HCT116 (cell line): ENCODE data around the gene WDR72. TPM values are rescaled to one million over a fixed set of nuclear protein-coding genes. Genes with fewer than 3 reads are reported as not detected.

Experiments
- ATAC-seq: fragments of 200-7000 bp; cut with Tn5 transposase; 2 replicates; pipeline ENCODE4 v1.9.1; 2020; ENCODE audit warnings: mild to moderate bottlenecking, moderate library complexity
- BruUV-seq: library from RNA; stranded (reverse); fragments of 400-500 nt; replicated peaks from 2 replicates; lab custom pipeline; 2021; lab: Mats Ljungman, UMichigan
- CTCF ChIA-PET: fragments of 300-600 bp; sonication (Branson Sonifier 250); formaldehyde crosslinking; loops from one replicate; lab custom pipeline; 2021; ENCODE audit warnings: antibody characterized with exemption; lab: Charles Lee
- POLR2A ChIA-PET: fragments of 300-600, 350-600 bp; sonication (Branson Sonifier 250); formaldehyde crosslinking; loops from one replicate; lab custom pipeline; 2021; ENCODE audit warnings: antibody characterized with exemption; lab: Charles Lee
- RAD21 ChIA-PET, 2 experiments: fragments of 300-600 bp; sonication (Branson Sonifier 250); formaldehyde crosslinking; loops; one replicate each; lab custom pipeline; 2023; ENCODE audit warnings: low total read pairs in 2 of 2; ENCODE audit not compliant: uncharacterized antibody in 2 of 2, unreplicated experiment in 2 of 2, low non-redundant PET in 1 of 2; lab: Charles Lee
- DNase-seq: peaks from one replicate; pipeline ENCODE4 v3.0.0-alpha.2; 2010; ENCODE audit warnings: low read depth, low spot score
- H2AFZ ChIP-seq: fragments of 200-600 bp; shearing (Covaris generic), sonication (generic); 2 replicates; pipeline ENCODE4 v1.6.1; 2017; ENCODE audit warnings: low read depth, mixed run types, mixed read lengths, antibody characterized with exemption, low read length; ENCODE audit not compliant: poor library complexity, severe bottlenecking
- H3K27ac ChIP-seq: 2 replicates; pipeline ENCODE4 v1.5.1; 2012; ENCODE audit warnings: low read depth, low read length
- H3K27me3 ChIP-seq: fragments of 200-600 bp; sonication (generic); 2 replicates; pipeline ENCODE4 v1.6.1; 2016; ENCODE audit warnings: mixed run types, low read length, mixed read lengths; ENCODE audit not compliant: insufficient read depth
- H3K36me3 ChIP-seq, 2 experiments: fragments of 200-500 bp in 1 of 2; fragments of 200-600 bp in 1 of 2; sonication (Bioruptor generic) in 1 of 2; sonication (generic) in 1 of 2; 2 replicates each; pipeline versions ENCODE4 v1.5.1 to v1.6.1; 2014 to 2016; ENCODE audit warnings: low read length in 2 of 2, inconsistent platforms in 1 of 2, mixed read lengths in 1 of 2, mixed run types in 1 of 2; ENCODE audit not compliant: insufficient read depth in 2 of 2, control insufficient read depth in 1 of 2
- H3K4me1 ChIP-seq, 2 experiments: fragments of 200-600 bp in 1 of 2; sonication (generic) in 1 of 2; 2 replicates each; pipeline versions ENCODE4 v1.5.1 to v1.6.1; 2012 to 2017; ENCODE audit warnings: low read length in 2 of 2, inconsistent platforms in 1 of 2, mild to moderate bottlenecking in 1 of 2, mixed read lengths in 1 of 2, mixed run types in 1 of 2, moderate library complexity in 1 of 2; ENCODE audit not compliant: insufficient read depth in 2 of 2, control insufficient read depth in 1 of 2
- H3K4me2 ChIP-seq: fragments of 200-600 bp; sonication (generic); 2 replicates; pipeline ENCODE4 v1.6.1; 2017; ENCODE audit warnings: mixed run types, low read length, mixed read lengths
- H3K4me3 ChIP-seq, 2 experiments: fragments of 200-600 bp in 1 of 2; sonication (generic) in 1 of 2; replicated peaks in 1 of 2; 2 replicates each; pipeline ENCODE4 v1.5.1; 2011 to 2016; ENCODE audit warnings: low read length in 2 of 2, control low read depth in 1 of 2, low read depth in 1 of 2, mild to moderate bottlenecking in 1 of 2, mixed read lengths in 1 of 2, mixed run types in 1 of 2
- H3K79me2 ChIP-seq: fragments of 200-600 bp; sonication (generic); 2 replicates; pipeline ENCODE4 v1.6.1; 2017; ENCODE audit warnings: mild to moderate bottlenecking, mixed run types, low read length, moderate library complexity, mixed read lengths; ENCODE audit not compliant: insufficient read depth
- H3K9ac ChIP-seq: fragments of 200-600 bp; sonication (generic); 2 replicates; pipeline ENCODE4 v1.6.1; 2016; ENCODE audit warnings: low read length, mixed read lengths
- H3K9me2 ChIP-seq: fragments of 200-600 bp; sonication (generic), shearing (Covaris generic); 2 replicates; pipeline ENCODE4 v1.6.1; 2017; ENCODE audit warnings: mixed run types, mild to moderate bottlenecking, moderate library complexity; ENCODE audit not compliant: insufficient read depth
- H3K9me3 ChIP-seq, 2 experiments: fragments of 200-500 bp in 1 of 2; fragments of 200-600 bp in 1 of 2; sonication (Bioruptor generic) in 1 of 2; sonication (generic) in 1 of 2; 2 replicates each; pipeline ENCODE4 v1.6.1; 2014 to 2017; ENCODE audit warnings: low read length in 2 of 2, mixed read lengths in 2 of 2, inconsistent platforms in 1 of 2, low read depth in 1 of 2, mild to moderate bottlenecking in 1 of 2, mixed run types in 1 of 2, moderate library complexity in 1 of 2; ENCODE audit not compliant: control insufficient read depth in 1 of 2, insufficient read depth in 1 of 2
- H4K20me1 ChIP-seq: fragments of 200-600 bp; sonication (generic), shearing (Covaris generic); 2 replicates; pipeline ENCODE4 v1.6.1; 2017; ENCODE audit warnings: mixed run types, mild to moderate bottlenecking, moderate library complexity; ENCODE audit not compliant: insufficient read depth
- CBX3 ChIP-seq: IDR thresholded peaks from 2 replicates; pipeline ENCODE4 v1.6.1; 2012; ENCODE audit warnings: low read depth
- CEBPB ChIP-seq: IDR thresholded peaks from 2 replicates; pipeline ENCODE4 v1.6.1; 2012; ENCODE audit warnings: low read depth
- EGR1 ChIP-seq: IDR thresholded peaks from 2 replicates; pipeline ENCODE4 v1.6.1; 2012; ENCODE audit warnings: low read depth
- EZH2 ChIP-seq: fragments of 200-600 bp; sonication (generic); IDR thresholded peaks from 2 replicates; pipeline ENCODE4 v1.6.1; 2017; ENCODE audit warnings: antibody characterized with exemption, mixed run types
- EZH2phosphoT487 ChIP-seq: fragments of 200-600 bp; IDR thresholded peaks from 2 replicates; pipeline ENCODE4 v1.6.1; 2018; ENCODE audit warnings: antibody characterized with exemption, borderline replicate concordance
- JUND ChIP-seq: IDR thresholded peaks from 2 replicates; pipeline ENCODE4 v1.6.1; 2012
- POLR2AphosphoS5 ChIP-seq: IDR thresholded peaks from 2 replicates; pipeline ENCODE4 v1.6.1; 2011; ENCODE audit warnings: mild to moderate bottlenecking, low read depth, low read length, moderate library complexity
- RAD21 ChIP-seq: IDR thresholded peaks from 2 replicates; pipeline ENCODE4 v1.6.1; 2012; ENCODE audit warnings: low read depth, mild to moderate bottlenecking
- SIN3A ChIP-seq: IDR thresholded peaks from 2 replicates; pipeline ENCODE4 v1.6.1; 2012; ENCODE audit warnings: low read depth
- SP1 ChIP-seq: IDR thresholded peaks from 2 replicates; pipeline ENCODE4 v1.6.1; 2012; ENCODE audit warnings: low read depth
- SRF ChIP-seq: IDR thresholded peaks from 2 replicates; pipeline ENCODE4 v1.6.1; 2012; ENCODE audit warnings: low read depth
- TCF7L2 ChIP-seq: IDR thresholded peaks from 2 replicates; pipeline ENCODE4 v1.7.0; 2011; ENCODE audit warnings: borderline replicate concordance, inconsistent platforms; ENCODE audit not compliant: insufficient read depth, insufficient read length; ENCODE audit errors: extremely low read depth
- ZFX ChIP-seq: fragments of 450-650 bp; IDR thresholded peaks from 2 replicates; pipeline ENCODE4 v1.6.1; 2017
- ZNF274 ChIP-seq: fragments of 200-500 bp; sonication (Bioruptor generic); IDR thresholded peaks from 2 replicates; pipeline ENCODE4 v1.6.1; 2014; ENCODE audit warnings: mild to moderate bottlenecking, low read depth, low read length, inconsistent platforms
- intact Hi-C: fragments of 100-400 bp; cut with micrococcal nuclease; formaldehyde crosslinking; loops from 2 replicates; pipeline ENCODE4 v1.10.0; 2022
- total RNA-seq: library from RNA; stranded (reverse); gene quantifications from one replicate; pipeline ENCODE4 v1.2.1, GENCODE V29; 2021; ENCODE audit not compliant: unreplicated experiment
- TF ChIP-seq, protein P1 (sequence below): IDR thresholded peaks from 2 replicates; pipeline ENCODE4 v1.6.1; 2012
- TF ChIP-seq, protein P2 (sequence below): IDR thresholded peaks from 2 replicates; pipeline ENCODE4 v1.6.1; 2012
- TF ChIP-seq, protein P3 (sequence below): IDR thresholded peaks from 2 replicates; pipeline ENCODE4 v1.6.1; 2011; ENCODE audit warnings: mild to moderate bottlenecking, low read length, moderate library complexity; ENCODE audit not compliant: insufficient replicate concordance; ENCODE audit errors: extremely low read depth
- TF ChIP-seq, protein P4 (sequence below), 3 experiments: fragments of 200-600 bp in 1 of 3; sonication (generic) in 1 of 3; IDR thresholded peaks in 2 of 3; conservative IDR thresholded peaks in 1 of 3; 2 replicates each; pipeline ENCODE4 v1.5.1; 2012 to 2017; ENCODE audit warnings: low read depth in 2 of 3, low read length in 2 of 3, antibody characterized with exemption in 1 of 3, borderline replicate concordance in 1 of 3, control low read depth in 1 of 3, mild to moderate bottlenecking in 1 of 3, mixed read lengths in 1 of 3, mixed run types in 1 of 3, moderate library complexity in 1 of 3; ENCODE audit not compliant: insufficient read depth in 1 of 3
- TF ChIP-seq, protein P5 (sequence below): IDR thresholded peaks from 2 replicates; pipeline ENCODE4 v1.6.1; 2012; ENCODE audit warnings: low read depth

Gene WDR72
- total RNA-seq, 1 experiment from 2014 or later = 5.8 TPM

DNA sequence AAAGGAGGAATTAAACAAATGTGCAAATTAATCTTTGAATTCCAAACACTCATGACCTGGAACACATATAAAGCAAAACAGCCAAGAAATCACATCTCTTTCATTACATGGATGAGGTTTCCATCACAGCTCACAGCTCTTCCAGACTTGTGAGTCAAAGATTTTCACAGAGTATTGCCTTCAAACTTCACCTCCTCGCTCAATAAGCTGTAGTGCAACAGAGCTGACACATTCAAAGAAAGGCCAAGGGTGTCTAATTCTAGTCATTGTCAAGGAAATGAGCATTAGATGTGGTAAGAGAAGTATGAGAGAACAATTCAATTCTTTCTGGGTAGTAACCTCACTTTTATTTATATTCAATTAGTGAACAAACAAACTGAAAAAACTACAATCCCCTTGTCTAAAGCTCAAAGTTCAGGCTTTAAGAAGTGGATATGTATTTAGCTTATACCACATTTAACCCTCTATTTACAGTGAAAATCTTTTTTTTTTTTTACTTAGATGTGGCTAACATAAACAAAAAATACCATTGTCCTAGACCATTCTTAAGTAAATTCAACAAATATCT is 11.9 kb downstream of the WDR72 start:
- H3K79me2 ChIP-seq = no peaks in the 10 kb centered on the region
- POLR2A ChIA-PET = no interaction called here
- RAD21 ChIA-PET = no interaction called here
- TF ChIP-seq EGR1 = no peak
- no peak for TF ChIP-seq TCF7L2
- no peak for TF ChIP-seq SIN3A
- TF ChIP-seq ZFX = no peak
- no peak for TF ChIP-seq EZH2
- no peak for TF ChIP-seq POLR2AphosphoS5
- TF ChIP-seq, protein P1, sequence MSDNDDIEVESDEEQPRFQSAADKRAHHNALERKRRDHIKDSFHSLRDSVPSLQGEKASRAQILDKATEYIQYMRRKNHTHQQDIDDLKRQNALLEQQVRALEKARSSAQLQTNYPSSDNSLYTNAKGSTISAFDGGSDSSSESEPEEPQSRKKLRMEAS = no peak
- no peak for TF ChIP-seq CEBPB
- TF ChIP-seq, protein P2, sequence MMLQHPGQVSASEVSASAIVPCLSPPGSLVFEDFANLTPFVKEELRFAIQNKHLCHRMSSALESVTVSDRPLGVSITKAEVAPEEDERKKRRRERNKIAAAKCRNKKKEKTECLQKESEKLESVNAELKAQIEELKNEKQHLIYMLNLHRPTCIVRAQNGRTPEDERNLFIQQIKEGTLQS = no peak
- TF ChIP-seq SP1 = no peak
- no peak for TF ChIP-seq EZH2phosphoT487
- TF ChIP-seq CBX3 = no peak
- no peak for TF ChIP-seq RAD21
- TF ChIP-seq, protein P3, sequence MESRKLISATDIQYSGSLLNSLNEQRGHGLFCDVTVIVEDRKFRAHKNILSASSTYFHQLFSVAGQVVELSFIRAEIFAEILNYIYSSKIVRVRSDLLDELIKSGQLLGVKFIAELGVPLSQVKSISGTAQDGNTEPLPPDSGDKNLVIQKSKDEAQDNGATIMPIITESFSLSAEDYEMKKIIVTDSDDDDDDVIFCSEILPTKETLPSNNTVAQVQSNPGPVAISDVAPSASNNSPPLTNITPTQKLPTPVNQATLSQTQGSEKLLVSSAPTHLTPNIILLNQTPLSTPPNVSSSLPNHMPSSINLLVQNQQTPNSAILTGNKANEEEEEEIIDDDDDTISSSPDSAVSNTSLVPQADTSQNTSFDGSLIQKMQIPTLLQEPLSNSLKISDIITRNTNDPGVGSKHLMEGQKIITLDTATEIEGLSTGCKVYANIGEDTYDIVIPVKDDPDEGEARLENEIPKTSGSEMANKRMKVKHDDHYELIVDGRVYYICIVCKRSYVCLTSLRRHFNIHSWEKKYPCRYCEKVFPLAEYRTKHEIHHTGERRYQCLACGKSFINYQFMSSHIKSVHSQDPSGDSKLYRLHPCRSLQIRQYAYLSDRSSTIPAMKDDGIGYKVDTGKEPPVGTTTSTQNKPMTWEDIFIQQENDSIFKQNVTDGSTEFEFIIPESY = no peak
- TF ChIP-seq, protein P4, sequence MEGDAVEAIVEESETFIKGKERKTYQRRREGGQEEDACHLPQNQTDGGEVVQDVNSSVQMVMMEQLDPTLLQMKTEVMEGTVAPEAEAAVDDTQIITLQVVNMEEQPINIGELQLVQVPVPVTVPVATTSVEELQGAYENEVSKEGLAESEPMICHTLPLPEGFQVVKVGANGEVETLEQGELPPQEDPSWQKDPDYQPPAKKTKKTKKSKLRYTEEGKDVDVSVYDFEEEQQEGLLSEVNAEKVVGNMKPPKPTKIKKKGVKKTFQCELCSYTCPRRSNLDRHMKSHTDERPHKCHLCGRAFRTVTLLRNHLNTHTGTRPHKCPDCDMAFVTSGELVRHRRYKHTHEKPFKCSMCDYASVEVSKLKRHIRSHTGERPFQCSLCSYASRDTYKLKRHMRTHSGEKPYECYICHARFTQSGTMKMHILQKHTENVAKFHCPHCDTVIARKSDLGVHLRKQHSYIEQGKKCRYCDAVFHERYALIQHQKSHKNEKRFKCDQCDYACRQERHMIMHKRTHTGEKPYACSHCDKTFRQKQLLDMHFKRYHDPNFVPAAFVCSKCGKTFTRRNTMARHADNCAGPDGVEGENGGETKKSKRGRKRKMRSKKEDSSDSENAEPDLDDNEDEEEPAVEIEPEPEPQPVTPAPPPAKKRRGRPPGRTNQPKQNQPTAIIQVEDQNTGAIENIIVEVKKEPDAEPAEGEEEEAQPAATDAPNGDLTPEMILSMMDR (IDR thresholded peaks at IDR 0.05 in 2 of 3, conservative IDR thresholded peaks at IDR 0.05 in 1 of 3; ENCODE audit: borderline replicate concordance in 1 of 3, insufficient read depth in 1 of 3, low read depth in 2 of 3, low read length in 2 of 3) = no peak
- no peak for TF ChIP-seq SRF
- TF ChIP-seq, protein P5, sequence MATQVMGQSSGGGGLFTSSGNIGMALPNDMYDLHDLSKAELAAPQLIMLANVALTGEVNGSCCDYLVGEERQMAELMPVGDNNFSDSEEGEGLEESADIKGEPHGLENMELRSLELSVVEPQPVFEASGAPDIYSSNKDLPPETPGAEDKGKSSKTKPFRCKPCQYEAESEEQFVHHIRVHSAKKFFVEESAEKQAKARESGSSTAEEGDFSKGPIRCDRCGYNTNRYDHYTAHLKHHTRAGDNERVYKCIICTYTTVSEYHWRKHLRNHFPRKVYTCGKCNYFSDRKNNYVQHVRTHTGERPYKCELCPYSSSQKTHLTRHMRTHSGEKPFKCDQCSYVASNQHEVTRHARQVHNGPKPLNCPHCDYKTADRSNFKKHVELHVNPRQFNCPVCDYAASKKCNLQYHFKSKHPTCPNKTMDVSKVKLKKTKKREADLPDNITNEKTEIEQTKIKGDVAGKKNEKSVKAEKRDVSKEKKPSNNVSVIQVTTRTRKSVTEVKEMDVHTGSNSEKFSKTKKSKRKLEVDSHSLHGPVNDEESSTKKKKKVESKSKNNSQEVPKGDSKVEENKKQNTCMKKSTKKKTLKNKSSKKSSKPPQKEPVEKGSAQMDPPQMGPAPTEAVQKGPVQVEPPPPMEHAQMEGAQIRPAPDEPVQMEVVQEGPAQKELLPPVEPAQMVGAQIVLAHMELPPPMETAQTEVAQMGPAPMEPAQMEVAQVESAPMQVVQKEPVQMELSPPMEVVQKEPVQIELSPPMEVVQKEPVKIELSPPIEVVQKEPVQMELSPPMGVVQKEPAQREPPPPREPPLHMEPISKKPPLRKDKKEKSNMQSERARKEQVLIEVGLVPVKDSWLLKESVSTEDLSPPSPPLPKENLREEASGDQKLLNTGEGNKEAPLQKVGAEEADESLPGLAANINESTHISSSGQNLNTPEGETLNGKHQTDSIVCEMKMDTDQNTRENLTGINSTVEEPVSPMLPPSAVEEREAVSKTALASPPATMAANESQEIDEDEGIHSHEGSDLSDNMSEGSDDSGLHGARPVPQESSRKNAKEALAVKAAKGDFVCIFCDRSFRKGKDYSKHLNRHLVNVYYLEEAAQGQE = no peak
- TF ChIP-seq JUND = no peak
- no peak for TF ChIP-seq ZNF274
- BruUV-seq = no TSS peak
- no peaks in the 10 kb centered on the region for H4K20me1 ChIP-seq
- no peak overlapping the region for H3K4me3 ChIP-seq
- H3K9ac ChIP-seq = no peak overlapping the region
- no peak overlapping the region for H2AFZ ChIP-seq
- no peaks in the 10 kb centered on the region for H3K4me1 ChIP-seq
- no peak overlapping the region for H3K4me2 ChIP-seq
- no peak for DNase-seq
- no peaks in the 10 kb centered on the region for H3K9me2 ChIP-seq
- CTCF ChIA-PET = no interaction called here
- no peaks in the 10 kb centered on the region for H3K27me3 ChIP-seq
- no peak for ATAC-seq
- intact Hi-C loops = no loop called here
- H3K27ac ChIP-seq = no peak overlapping the region
- H3K36me3 ChIP-seq = no peaks in the 10 kb centered on the region
- H3K9me3 ChIP-seq = 0 out of 4 replicates have a peak, but pooled peaks cover 0 to 3% of the 10 kb centered on the region in 2 experiments
